K562 (cell line): ENCODE results near the gene CACNG3.

Experiments used
- FOXP4 ChIP-seq: sonication (generic); formaldehyde crosslinking; IDR thresholded peaks from 2 replicates; pipeline ENCODE4 v1.8.0; 2022; ENCODE audit warnings: mild to moderate bottlenecking, missing genetic modification reagents, borderline replicate concordance
- SRSF1 ChIP-seq: fragments of 200-400 bp; formaldehyde crosslinking; IDR thresholded peaks from 2 replicates; pipeline ENCODE4 v1.6.1; 2017; ENCODE audit warnings: mild to moderate bottlenecking, low read depth, low read length, moderate library complexity
- ZNF232 ChIP-seq: sonication (generic); formaldehyde crosslinking; IDR thresholded peaks from 2 replicates; pipeline ENCODE4 v1.8.0; 2022; ENCODE audit warnings: mild to moderate bottlenecking, missing genetic modification reagents

DNA sequence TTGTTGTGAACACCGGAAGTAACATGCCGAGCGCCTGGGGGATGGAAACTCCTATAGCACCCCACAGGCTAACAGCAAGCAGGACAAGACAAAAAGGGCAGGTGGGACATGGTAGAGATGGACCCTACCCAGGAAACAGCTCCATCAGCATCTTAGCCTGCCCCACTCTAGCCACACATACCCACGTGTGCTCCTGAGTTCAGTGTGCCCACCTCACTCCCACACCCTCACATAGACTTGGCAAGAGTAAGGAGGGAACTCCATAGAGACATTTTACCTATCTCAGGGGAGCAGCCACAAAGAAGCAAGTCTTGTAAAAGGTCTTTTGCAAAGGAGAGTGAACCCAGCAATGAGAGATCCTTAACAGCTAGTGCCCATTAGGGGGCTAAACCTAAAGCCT is 37.8 kb upstream of the CACNG3 start:
- TF ChIP-seq FOXP4 = no peak
- no peak for TF ChIP-seq SRSF1
- TF ChIP-seq ZNF232 (CRISPR knock-in tag) = no peak
